ENCODE data around the gene MAP2K1. TPM values are rescaled to one million over a fixed set of nuclear protein-coding genes. Genes with fewer than 3 reads are reported as not detected.
"Not testable (repeated sequence)": the region's sequence is repeated elsewhere in the genome, so short reads cannot be mapped to it uniquely, and the experiment has no call there.

The MAP2K1 gene
- total and polyA plus RNA-seq, 5 experiments from 2014 or later, result 34.7 to 50.8 (median 41.7) TPM

DNA sequence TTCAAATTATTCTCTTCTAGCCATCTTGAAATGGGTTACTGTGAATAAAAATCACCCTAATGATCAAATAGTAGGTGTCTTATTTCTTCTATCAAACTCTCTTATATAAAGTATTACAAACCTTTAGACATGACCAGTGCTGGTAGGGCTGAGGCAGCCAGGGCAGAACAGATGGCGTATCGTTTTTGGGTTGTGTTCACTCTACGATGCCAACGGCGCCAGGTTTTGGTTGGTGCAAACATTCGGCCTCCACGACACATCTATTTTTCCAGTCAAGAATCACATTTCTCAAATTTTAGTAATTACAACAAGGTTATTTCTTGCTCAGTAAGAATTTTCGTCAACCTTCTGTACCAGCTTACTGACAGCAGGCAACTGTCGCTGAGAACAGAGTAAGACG lies 115.8 kb downstream of the MAP2K1 start:
- DNase-seq, result no peak
- peaks cover 7 to 65% (median 28%) of the 10 kb centered on the region in 3 donors for H3K36me3 Mint-ChIP-seq
- POLR2A ChIA-PET, result interaction anchor here (1.1 kb wide), 1 partner anchor 209 kb away, joined by 3 read pairs; the partner anchor contains the start of gene DIS3L
- H3K9me3 Mint-ChIP-seq, result no peaks in the 10 kb centered on the region
- peak overlapping the region in 8 of 10 donors; percentile 39 to 100 (median 77) for H3K27ac Mint-ChIP-seq
- H3K27me3 Mint-ChIP-seq, result no peaks in the 10 kb centered on the region
- peaks cover 19 to 63% (median 61%) of the 10 kb centered on the region in 4 donors for H3K4me1 Mint-ChIP-seq
- peak overlapping the region; percentile 78 to 100 (median 100) for H3K4me3 Mint-ChIP-seq
- ATAC-seq, result no peak

DNA sequence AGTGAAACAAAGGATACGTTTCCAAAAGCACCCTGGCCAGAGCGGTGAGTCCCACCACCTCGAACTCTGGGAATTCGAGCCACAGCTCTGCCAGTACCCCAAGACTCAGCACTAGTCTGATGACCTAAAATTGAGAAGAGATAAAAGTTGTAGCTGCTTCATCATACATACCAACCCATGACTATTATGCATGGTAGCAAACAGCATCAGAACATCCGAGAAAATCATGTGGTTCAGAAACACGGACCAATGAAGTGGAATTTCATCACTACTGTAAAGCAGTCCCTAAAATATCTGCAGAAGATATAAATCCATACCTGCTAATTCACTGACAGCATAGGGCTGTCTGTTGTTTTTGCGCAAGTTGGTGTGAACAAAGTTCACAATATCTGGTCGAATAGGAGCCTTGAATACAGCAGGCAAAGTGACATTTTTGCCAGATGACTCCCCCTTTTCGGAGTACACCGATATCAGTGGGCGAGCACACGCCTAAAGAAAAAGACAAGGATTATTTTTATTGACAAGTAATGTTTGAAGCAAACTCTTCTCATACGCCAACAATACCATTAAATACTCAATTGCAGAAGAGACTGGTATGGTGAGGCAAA lies 116.4 kb downstream of the MAP2K1 start:
- ATAC-seq, H3K9me3 Mint-ChIP-seq, H3K27me3 Mint-ChIP-seq, DNase-seq: not testable (repeated sequence)
- H3K27ac Mint-ChIP-seq, result peak overlapping the region; percentile 44 to 100 (median 98)
- H3K4me1 Mint-ChIP-seq, result peaks cover 19 to 56% (median 56%) of the 10 kb centered on the region in 4 donors
- H3K36me3 Mint-ChIP-seq, result peaks cover 7 to 59% (median 24%) of the 10 kb centered on the region in 3 donors
- peak overlapping the region; percentile 88 to 100 (median 100) for H3K4me3 Mint-ChIP-seq
- POLR2A ChIA-PET, result interaction anchor here (0.6 to 3.2 kb wide), 4 partner anchors 32 to 210 kb away, joined by 3 to 14 read pairs (median 3); partner anchors contain the start of gene DIS3L

DNA sequence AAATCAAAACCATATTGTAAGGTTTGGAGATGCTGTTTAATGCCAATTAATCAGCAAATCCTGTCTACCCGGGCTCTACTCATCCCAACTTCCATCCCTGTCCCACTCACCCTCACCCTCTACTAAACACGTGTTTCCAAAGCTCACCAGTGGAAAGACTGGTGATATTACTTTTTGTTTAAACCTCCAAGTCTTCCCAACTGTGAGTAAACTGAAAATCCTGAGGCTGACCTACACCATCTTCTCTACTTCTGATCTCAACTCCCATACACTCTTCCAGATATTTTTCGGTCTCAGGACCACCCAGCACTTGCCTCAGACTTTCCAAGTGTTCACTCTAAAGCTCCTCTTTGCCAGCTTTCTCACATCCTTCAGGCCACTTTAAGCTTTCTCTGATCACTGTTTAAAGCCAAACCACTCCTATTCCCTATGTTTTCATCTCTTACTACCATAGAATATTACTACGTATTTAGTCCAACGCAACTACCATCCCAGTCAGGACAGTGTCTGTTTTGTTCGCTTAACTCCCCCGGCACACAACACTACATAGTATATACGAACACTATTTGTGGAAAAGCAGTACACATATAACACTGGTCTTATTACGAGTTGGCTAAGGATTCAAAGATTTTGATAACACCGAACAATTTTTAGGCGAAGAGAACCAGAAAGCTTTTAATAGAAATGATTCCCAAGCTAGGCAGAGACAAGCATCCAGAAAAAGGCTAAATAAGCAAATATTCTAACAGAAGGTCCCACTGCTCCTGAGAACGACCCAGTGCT lies 117.3 kb downstream of the MAP2K1 start:
- Mint-ChIP-seq H3K27me3 (no peaks in the 10 kb centered on the region), H3K36me3 (peaks cover 7 to 51% (median 20%) of the 10 kb centered on the region in 3 donors), H3K4me3 (peak overlapping the region; percentile 88 to 100 (median 100)), H3K9me3 (no peaks in the 10 kb centered on the region), H3K4me1 (peaks cover 19 to 52% (median 49%) of the 10 kb centered on the region in 4 donors), H3K27ac (peak overlapping the region; percentile 91 to 100 (median 99))
- POLR2A ChIA-PET, result interaction anchor here (0.6 to 3.2 kb wide), 9 partner anchors 32 to 212 kb away, joined by 3 to 14 read pairs (median 3); partner anchors contain the start of gene DIS3L
- DNase-seq (no peak), ATAC-seq (no peak)

DNA sequence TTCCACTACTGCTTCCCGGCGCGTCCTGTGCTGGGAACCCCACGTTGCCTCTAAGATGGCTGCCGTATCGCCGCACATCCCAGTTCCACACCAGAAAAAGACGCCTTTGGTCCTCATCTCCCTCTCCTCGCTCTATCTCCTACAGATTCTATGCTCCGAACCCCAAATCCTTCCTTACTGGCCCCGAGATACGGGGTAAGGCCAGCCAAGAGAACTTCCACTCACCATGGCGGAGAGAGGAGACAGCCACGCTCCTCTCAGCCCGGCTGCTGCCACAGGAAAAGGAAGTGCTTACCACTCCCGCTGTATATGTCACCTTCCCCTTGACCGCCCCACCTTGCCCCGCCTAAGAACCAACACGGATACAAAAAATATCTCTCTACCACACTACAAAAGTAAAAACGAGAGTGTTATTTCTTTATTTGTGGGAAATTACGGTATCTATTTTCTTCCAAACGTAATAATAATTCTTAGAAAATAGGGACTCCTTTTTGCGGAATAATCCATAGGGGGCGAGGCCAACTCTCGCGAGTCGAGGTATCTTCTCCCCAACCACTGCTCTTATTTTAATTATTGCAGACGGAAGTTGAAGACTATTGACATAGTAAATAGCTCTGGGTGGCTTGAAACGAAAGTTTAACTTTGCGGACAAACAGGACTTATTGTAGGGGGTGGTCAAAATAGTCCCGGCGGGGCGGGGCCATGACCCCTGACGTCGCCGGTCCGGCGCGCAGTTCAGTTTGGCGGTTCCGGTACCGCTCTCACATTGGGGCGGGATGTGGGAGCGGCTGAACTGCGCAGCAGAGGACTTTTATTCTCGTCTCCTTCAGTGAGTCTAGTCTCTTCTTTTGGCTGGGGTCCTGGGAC lies 118.1 kb downstream of the MAP2K1 start, which contains the start of the genes RPL4 and ZWILCH:
TSS of gene RPL4 (minus strand) at position 293 of the 867 bp plus-strand sequence. CDS start at position 228, 65 bp downstream.
TSS of gene ZWILCH (plus strand) at position 764 of the 867 bp plus-strand sequence. CDS start at position 777, 13 bp downstream.
- Mint-ChIP-seq H3K4me1 (peaks cover 19 to 52% (median 47%) of the 10 kb centered on the region in 4 donors), H3K9me3 (no peaks in the 10 kb centered on the region), H3K27ac (peak within 1 kb of the TSS; percentile 91 to 100 (median 99)), H3K27me3 (no peaks in the 10 kb centered on the region), H3K36me3 (peaks cover 7 to 46% (median 15%) of the 10 kb centered on the region in 3 donors), H3K4me3 (peak within 1 kb of the TSS; percentile 88 to 100 (median 100))
- peak; percentile 70 to 92 (median 80) for DNase-seq
- POLR2A ChIA-PET, result interaction anchor here (0.6 to 3.2 kb wide), 14 partner anchors 8 to 894 kb away, joined by 3 to 14 read pairs (median 3); partner anchors contain the start of gene INTS14
- peak; percentile 86 to 90 for ATAC-seq

DNA sequence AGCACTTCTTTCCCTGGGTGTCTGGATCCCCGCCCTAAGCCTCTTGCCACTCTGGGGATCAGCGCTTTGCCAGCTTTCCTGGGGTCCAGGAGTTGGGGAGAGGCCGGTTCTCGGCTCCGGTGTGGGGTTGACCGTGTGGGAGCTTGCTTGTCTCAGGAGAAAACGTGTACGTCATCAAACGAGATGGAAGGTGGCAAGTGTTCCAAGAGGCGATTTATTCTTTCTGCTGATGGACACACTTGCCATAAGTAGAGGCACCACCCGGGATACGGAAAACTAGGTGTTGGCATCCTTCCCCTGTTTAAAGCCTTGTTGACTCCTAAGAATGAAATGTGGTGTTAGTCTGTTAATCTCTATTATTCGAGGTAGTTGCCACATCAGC lies 118.7 kb downstream of the MAP2K1 start:
- no peaks in the 10 kb centered on the region for H3K27me3 Mint-ChIP-seq
- ATAC-seq (no peak), DNase-seq (no peak)
- no peaks in the 10 kb centered on the region for H3K9me3 Mint-ChIP-seq
- H3K36me3 Mint-ChIP-seq, result peaks cover 4 to 40% (median 11%) of the 10 kb centered on the region in 3 donors
- peak overlapping the region; percentile 88 to 100 (median 100) for H3K4me3 Mint-ChIP-seq
- peaks cover 16 to 52% (median 45%) of the 10 kb centered on the region in 4 donors for H3K4me1 Mint-ChIP-seq
- POLR2A ChIA-PET, result interaction anchor here (0.7 to 3.2 kb wide), 10 partner anchors 9 to 895 kb away, joined by 3 to 14 read pairs (median 3); partner anchors contain the start of gene INTS14
- peak overlapping the region; percentile 91 to 100 (median 99) for H3K27ac Mint-ChIP-seq

DNA sequence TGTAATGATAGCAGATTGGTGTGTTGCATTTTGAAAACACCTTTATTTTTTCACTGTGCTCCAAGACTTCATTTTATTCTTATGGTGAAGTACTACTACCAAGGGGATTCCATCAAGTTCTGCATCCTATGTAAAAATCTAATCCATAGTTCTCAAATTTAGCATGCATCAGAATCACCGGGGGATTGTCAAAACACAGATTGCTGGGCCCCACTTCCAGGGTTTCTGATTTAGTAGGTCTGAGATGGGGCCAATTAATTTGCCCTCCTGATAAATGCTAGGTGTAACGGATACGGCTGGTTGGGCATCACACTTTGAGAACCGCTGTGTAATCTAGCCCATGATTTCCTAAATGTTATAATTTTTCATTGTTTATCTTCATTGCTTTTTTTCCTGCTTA lies 119.1 kb downstream of the MAP2K1 start:
- H3K27ac Mint-ChIP-seq, result peak overlapping the region; percentile 91 to 100 (median 99)
- POLR2A ChIA-PET, result interaction anchor here (0.7 to 3.2 kb wide), 5 partner anchors 10 to 211 kb away, joined by 3 to 14 read pairs (median 4); no protein-coding TSS in a partner anchor
- ATAC-seq, result no peak
- peaks cover 16 to 52% (median 45%) of the 10 kb centered on the region in 4 donors for H3K4me1 Mint-ChIP-seq
- H3K9me3 Mint-ChIP-seq, result no peaks in the 10 kb centered on the region
- H3K4me3 Mint-ChIP-seq, result peak overlapping the region; percentile 88 to 100 (median 100)
- DNase-seq, result no peak
- no peaks in the 10 kb centered on the region for H3K27me3 Mint-ChIP-seq
- H3K36me3 Mint-ChIP-seq, result peaks cover 4 to 36% (median 8%) of the 10 kb centered on the region in 3 donors

DNA sequence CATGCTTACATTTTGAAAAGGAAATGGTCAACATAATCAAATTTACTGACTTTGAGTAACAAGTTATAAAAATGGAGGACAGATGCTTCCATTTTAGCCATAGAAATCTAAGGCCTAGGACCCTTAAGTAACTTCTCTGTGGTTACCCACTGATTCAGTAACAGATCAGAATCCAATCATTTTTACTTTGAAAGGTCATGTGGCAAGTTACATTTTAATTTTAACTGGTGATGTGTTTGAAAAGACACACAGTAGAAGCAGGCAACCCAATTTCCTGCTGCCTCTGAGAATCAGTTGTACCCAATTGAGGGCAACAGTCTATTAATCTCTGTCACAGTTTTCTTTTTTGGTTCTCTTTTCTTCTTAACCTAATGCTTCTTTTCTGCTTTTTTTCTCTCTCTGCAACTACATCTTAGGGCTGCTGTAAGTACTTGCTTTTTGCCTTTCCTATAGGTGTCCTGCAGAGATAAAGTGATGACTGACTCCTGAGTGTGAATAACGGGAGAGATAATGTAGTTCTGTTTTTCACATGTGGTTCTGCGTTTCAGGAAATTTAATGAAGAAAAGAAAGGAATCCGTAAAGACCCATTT lies 121.7 kb downstream of the MAP2K1 start:
- H3K9me3 Mint-ChIP-seq, result no peaks in the 10 kb centered on the region
- POLR2A ChIA-PET, result no interaction called here
- DNase-seq (no peak), ATAC-seq (no peak)
- H3K27me3 Mint-ChIP-seq, result no peaks in the 10 kb centered on the region
- H3K4me3 Mint-ChIP-seq, result no peak overlapping the region
- peaks cover 12 to 33% (median 25%) of the 10 kb centered on the region in 4 donors for H3K4me1 Mint-ChIP-seq
- H3K27ac Mint-ChIP-seq, result no peak overlapping the region
- peaks cover 0 to 11% (median 4%) of the 10 kb centered on the region in 3 donors for H3K36me3 Mint-ChIP-seq

DNA sequence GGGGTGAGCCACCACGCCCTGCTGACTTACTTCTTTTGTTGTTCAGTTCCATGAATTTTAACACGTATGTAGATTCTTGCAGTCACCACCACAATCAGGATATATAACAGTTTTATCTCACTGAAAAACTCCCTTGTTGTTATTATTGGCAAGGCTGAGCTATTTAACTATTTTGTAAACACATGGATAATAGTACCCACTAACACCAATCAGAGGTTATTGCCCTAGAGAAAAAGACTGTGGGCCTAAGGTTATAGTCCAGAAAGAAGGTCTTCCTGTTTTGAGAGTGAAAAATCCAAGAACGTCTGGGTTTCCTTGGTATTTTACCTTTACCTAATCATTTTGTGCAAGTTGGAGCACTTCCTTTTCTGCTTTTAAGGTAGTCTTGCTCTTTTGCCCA lies 127.9 kb downstream of the MAP2K1 start:
- no peaks in the 10 kb centered on the region for H3K27me3 Mint-ChIP-seq
- H3K9me3 Mint-ChIP-seq, result no peaks in the 10 kb centered on the region
- no peak overlapping the region for H3K27ac Mint-ChIP-seq
- DNase-seq (no peak), ATAC-seq (no peak)
- POLR2A ChIA-PET, result no interaction called here
- H3K4me3 Mint-ChIP-seq, result no peak overlapping the region
- no peaks in the 10 kb centered on the region for H3K4me1 Mint-ChIP-seq
- H3K36me3 Mint-ChIP-seq, result peaks cover 0 to 31% (median 8%) of the 10 kb centered on the region in 3 donors

DNA sequence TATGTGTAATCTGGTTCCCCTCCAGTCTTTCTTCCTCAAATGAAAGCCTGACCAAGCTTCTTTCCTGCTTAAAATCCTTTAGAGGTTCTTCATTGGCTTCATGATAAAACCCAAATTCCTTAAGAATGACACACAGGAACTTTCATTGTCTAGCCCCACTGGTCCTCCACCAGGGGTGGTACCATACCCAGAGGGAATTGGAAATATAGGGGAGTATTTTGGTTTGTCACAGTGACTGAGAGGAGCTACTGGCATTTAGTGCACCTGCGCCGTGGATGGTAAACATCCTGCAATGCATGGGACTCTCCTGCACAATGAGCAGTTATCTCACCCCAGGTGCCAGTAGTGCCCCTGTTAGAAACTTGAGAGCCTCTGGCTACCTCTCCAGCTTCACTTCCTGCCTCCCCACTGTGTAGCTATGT lies 129.2 kb downstream of the MAP2K1 start:
- Mint-ChIP-seq H3K4me1 (no peaks in the 10 kb centered on the region), H3K27me3 (no peaks in the 10 kb centered on the region), H3K27ac (peak overlapping the region in 1 of 10 donors; percentile 19), H3K4me3 (no peak overlapping the region), H3K9me3 (no peaks in the 10 kb centered on the region), H3K36me3 (peaks cover 0 to 35% (median 9%) of the 10 kb centered on the region in 3 donors)
- POLR2A ChIA-PET, result no interaction called here
- ATAC-seq (no peak), DNase-seq (no peak)

DNA sequence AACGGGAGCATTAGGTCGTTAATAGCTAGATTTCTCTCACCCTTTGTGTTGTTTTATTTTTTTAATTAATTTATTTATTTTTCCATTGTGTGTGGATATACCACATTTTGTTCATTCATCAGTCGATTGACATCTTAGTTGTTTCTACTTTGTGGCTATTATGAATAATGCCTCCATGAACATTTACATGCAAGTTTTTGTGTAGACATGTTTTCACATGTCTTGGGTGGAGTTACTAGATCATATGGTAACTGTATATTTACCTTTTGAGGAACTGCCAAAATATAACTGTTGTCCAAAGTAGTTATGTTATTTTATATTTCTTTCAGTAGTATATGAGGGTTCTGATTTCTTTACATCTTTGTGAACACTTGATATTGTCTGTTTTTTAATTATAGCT lies 137.2 kb downstream of the MAP2K1 start:
- H3K4me1 Mint-ChIP-seq, result no peaks in the 10 kb centered on the region
- no peak overlapping the region for H3K4me3 Mint-ChIP-seq
- H3K27me3 Mint-ChIP-seq, result no peaks in the 10 kb centered on the region
- H3K9me3 Mint-ChIP-seq, result no peaks in the 10 kb centered on the region
- POLR2A ChIA-PET, result no interaction called here
- H3K36me3 Mint-ChIP-seq, result peaks cover 0 to 61% (median 25%) of the 10 kb centered on the region in 3 donors
- no peak overlapping the region for H3K27ac Mint-ChIP-seq
- no peak for DNase-seq
- no peak for ATAC-seq

DNA sequence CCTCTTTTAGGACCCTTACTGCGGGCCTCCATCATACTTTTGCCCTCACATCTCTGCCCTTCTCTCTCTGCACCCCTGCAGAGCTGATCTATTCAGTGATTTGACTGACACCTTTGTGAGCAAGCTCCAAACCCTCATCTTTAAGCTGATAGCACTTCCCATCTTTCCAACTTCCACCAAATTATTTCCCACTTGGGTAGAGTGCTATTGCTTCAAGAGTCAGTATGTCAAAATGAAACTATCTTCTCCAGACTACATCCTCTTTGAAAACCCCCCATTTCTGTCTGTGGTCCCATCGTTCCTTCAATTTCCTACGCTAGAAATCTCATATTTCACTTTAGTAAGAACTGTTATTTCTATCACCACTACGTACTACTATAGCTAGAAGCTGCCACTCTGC lies 138.1 kb downstream of the MAP2K1 start:
- Mint-ChIP-seq H3K36me3 (peaks cover 5 to 68% (median 29%) of the 10 kb centered on the region in 3 donors), H3K9me3 (no peaks in the 10 kb centered on the region), H3K4me1 (no peaks in the 10 kb centered on the region), H3K27me3 (no peaks in the 10 kb centered on the region), H3K4me3 (no peak overlapping the region), H3K27ac (peak overlapping the region in 3 of 10 donors; percentile 5 to 14 (median 8))
- ATAC-seq, result no peak
- POLR2A ChIA-PET, result interaction anchor here (0.5 to 0.6 kb wide), 2 partner anchors 16 to 524 kb away, joined by 3 to 4 read pairs; no protein-coding TSS in a partner anchor
- DNase-seq, result no peak

All from naive thymus-derived CD8-positive, alpha-beta T cell (primary cell).